HG03139 (cell line): ENCODE measurements around the gene PLPPR2.
"Not testable (repeated sequence)": the region's sequence is repeated elsewhere in the genome, so short reads cannot be mapped to it uniquely, and the experiment has no call there.

ENCODE experiments used
- ATAC-seq: cut with Tn5 transposase; IDR thresholded peaks from one replicate; pipeline ENCODE4 v1.9.1; 2021; ENCODE audit not compliant: unreplicated experiment

PLPPR2 gene

DNA sequence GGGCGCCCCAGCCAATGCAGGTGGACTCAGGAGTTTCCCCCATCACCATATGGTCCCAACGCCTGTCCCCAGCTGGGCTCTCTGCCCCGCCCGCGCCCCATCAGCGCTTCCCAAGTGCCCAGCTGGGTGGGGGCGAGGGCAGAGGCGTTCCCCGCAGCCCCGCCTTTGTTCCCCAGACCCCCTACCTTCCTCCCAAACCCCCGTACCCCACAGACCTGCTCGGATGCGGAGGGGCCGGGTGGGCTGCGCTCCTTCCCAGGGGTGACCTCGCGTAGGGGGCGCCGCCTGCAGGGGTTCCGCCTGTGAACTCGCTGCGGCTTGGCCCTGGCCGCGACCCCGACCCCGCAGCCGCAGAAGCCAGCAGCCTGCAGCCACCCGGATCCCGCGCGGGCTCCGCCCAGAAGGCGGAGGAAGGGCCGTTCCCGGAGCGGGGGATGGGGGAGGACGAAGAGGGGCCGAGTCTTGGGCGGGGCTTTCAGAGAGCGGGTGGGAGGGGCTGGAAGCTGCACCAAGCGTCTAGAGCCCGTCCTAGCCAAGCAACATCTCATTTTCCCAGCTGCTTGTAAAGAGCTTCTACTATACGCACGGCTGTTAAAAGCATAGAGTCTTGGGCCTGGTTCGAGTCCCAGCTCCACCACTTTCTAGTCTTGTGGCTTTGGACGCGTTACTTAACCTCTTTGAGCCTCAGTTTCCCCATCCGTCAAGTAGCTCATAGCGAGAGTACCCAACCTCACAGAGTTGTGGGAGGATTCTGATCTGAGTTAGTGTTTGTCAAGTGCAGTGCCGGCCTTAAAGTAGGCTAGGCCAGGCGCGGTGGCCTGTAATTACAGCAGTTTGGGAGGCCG lies 15.8 kb upstream of the PLPPR2 start, which contains the start of gene RAB3D:
Gene RAB3D (minus strand): TSS at position 404 of the 845 bp plus-strand sequence. CDS start 2,258 bp downstream, outside the sequence.
- no peak for ATAC-seq

DNA sequence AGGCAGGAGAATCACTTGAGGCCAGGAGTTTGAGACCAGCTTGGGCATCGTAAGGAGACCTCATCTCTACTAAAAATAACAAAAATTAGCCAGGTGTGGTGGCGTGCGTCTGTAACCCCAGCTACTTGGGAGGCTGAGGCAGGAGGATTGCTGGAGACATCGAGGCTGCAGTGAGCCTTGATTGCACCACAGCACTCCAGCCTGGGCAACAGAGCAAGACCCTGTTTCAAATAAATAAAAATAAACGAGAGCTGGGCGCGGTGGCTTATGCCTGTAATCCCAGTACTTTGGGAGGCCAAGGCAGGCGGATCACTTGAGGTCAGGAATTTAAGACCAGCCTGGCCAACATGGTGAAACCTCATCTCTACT lies 15.1 kb upstream of the PLPPR2 start:
- not testable (repeated sequence) for ATAC-seq

DNA sequence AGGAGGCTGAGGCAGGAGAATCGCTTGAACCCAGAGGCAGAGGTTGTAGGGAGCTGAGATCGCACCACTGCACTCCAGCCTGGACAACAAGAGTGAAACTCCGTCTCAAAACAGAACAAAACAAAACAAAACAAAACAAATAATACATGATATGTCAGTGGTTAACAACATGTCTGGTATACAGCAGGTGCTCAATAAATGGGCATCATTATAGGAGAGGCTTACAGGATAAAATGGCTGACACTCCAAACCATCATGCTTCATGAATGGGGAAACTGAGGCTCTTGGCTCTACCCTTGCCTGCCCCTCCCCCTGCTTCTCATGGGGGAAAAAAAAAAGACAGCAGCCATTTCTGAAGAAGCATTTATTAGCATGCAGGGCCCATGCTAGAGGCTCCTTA lies 12.8 kb upstream of the PLPPR2 start:
- ATAC-seq: no peak

DNA sequence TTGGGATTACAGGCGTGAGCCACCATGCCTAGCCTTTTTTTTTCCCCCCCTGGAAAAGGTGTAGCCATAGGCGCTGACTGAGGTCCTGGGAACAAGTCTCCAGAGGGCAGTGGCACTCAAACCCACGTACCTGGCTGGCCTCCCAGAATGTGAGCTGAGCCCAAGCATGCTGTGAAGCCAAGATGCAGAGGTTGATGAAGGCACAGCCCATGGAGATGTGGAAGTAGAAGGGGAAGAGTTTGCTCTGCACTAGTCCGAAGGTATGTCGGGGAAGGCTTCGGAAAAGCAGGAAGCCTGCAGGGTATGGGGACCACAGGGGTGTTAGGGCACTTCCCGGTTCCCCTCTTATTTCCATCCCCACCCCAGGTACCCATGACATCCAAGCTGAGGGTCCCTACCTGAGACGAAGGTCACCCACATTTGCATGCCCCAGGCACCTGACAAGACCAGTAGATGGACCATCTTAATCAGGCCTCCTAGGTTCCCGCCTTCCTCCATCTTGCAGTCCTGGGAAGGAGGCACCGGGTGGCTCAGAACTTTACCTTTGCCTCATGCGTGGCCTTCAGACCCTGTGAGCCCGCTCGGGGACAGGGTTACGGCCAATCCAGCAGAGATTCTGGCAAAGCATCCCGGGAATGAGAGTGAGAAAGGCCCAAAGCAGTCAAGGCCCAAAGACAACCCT lies 10.0 kb upstream of the PLPPR2 start:
- ATAC-seq: no peak

DNA sequence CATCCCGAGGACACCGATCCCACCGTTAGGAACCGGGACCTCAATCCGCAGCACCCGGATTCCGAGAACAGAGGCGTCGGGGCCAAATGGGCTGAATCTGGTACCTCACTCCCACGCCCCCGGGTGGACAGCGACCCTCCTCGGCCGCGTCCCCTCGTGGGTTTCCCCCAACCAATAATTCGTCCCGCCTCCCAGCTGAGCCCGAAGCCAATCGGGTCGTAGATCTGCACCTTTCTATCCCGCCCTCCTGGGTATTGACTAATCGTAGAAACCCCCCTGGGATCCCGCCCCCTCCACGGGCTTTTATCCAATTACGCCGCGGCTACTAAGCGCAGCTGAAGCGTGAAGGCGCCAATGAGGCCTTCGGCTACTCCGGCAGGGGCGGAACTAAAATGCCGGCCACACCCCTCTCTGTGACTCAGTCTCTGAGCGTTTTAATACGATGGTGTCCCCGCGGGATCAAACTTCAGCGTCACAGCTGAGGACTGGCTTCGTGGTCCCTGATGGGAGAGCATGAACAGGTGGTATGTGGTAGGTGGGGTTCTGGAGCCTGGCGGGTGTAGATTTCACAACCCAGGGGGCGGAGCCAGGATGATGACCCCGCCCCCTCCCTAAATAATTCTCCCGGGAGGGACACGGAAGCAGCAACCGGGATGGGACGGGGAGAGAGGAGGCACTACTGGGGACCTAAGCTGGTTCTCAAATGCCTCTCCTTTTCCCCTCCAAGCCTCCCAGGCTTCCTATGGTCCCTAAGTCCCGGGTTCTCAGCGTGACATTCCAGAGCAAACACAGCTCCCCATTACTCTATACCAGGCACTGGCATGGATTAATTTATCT lies 8.9 kb upstream of the PLPPR2 start, which contains the start of the genes CCDC159 and TMEM205:
Gene CCDC159 (plus strand): TSS at position 416 of the 837 bp plus-strand sequence. CDS start 88 bp downstream, at position 504.
Gene TMEM205 (minus strand): TSS at position 165 of the 837 bp plus-strand sequence. CDS start 649 bp downstream, outside the sequence.
- peak; percentile 76 for ATAC-seq

DNA sequence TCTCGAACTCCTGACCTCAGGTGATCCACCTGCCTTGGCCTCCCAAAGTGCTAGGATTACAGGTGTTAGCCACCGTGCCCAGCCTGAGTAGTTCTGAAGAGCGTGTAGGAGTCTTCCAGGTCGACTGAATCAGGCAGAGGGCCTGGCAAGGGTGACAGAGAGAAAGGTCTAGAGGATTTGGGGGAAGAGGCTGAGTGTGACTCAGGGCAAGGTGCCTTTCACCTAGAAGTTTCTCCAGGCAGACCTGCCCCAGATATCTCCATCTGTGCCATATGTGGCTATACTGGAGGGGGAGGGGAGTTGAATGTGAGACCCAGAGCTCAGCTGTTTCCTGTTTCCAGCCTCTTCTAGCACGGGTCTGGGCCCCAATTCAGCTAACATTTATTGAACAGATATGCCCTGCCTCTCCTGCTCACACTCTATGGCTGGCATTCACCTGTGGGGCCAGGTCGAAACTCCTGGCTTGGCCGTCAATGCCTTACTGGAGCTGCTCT lies 7.6 kb upstream of the PLPPR2 start:
- no peak for ATAC-seq

DNA sequence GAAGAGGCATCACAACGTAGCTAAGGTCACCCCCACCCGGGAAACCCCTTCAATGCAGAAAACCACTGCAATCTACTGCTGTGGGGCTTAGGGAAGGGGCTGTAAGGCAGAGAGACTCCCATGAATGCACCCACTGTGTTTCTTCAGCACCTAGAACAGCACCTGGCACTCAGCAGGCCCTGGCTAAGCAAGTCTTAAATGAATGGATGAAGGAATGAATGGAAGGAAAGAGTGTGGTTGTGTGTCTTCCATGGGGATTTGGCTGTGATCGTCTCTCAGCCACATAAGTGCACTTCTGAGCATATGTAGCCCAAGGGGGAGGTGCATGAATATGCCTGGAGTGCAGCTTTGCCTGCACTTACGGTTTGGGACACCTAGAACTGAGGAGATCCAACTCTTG lies 6.1 kb upstream of the PLPPR2 start:
- ATAC-seq: no peak

DNA sequence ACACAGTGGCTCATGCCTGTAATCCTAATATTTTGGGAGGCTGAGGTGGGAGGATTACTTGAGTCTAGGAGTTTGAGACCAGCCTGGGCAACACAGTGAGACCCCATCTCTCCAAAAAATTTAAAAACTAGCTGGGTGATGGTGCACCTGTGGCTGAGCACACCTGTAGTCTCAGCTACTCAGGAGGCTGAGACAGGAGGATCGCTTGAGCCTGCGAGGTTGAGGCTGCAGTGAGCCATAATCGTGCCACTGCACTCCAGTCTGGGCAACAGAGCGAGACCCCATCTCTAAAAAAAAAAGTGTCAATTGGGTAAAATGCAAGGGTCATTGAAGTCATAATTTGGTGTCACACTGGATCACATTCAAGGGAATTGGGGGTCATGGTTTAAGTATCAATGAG lies 1.1 kb upstream of the PLPPR2 start:
- ATAC-seq: not testable (repeated sequence)

DNA sequence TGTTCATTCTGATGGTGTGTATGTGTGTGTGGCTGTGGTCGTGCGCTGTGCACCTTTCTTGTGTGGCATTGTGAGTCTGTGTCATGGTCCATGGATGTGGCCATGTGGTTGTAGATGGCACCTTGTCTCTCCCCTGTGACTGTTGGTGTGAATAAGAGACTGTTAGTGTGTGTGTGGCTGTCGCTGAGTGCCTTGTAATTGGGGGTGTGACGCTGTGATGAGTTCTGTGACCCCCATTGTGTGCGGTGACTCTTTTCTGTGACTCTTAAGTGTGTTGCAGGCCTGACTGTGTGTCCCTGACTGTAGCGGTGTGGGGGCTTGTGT lies 804 bp downstream of the PLPPR2 start:
- ATAC-seq: no peak

DNA sequence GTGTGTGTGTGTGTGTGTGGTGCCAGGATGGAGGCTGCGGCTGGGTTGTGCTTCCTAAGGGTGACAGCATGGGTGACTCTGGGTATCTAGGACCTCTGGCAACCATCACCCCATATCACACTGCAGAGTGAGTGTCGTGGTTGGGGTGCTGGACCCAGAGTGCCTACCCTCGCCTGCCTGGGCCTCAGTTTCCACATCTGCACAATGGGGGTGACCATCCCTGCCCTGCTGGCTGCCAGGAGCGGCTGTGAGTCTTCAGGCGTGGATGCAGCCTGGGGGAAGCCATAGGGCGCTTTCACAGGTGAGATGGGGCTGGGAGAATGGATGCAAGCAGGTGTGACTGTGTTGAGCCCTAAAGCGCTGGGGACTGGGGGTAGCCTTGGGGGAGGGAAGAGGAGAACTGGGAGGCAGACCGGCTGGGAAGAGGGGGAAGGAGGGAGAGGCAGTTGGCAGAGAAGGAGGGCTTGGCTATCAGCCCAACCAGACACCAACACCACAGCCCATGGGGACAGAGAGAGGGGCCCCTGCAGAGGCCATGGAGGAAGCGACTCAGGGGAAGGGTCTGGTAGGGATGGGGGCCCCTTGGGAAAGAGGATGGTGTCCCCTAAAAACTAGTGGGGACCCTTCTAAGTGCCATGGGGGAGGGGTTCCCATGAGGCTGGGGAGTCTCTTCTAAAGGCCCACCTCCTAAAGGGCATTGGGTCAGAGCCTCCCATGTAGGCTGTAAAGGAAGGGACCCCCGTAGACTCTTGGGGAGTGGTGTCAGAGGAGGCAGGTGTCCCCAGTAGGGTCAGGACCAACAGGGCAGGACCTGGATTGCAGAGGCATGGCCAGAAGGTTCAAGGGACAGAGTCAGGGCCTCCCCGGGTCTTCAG lies 1.7 kb downstream of the PLPPR2 start:
- no peak for ATAC-seq

DNA sequence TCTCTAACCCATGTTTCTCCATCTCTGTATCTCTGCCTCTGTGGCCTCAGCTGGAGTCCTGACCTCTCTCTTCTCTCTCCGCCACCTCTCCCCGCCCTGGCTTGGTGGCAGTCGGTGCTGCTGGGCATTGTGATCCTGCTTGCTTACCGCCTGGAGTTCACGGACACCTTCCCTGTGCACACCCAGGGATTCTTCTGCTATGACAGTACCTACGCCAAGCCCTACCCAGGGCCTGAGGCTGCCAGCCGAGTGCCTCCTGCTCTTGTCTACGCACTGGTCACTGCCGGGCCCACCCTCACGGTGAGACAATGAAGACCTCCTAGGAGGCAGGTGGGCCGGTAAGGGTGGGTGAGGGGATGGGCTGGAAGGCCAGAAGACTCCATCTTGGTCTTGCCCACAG lies 4.2 kb downstream of the PLPPR2 start:
- no peak for ATAC-seq

DNA sequence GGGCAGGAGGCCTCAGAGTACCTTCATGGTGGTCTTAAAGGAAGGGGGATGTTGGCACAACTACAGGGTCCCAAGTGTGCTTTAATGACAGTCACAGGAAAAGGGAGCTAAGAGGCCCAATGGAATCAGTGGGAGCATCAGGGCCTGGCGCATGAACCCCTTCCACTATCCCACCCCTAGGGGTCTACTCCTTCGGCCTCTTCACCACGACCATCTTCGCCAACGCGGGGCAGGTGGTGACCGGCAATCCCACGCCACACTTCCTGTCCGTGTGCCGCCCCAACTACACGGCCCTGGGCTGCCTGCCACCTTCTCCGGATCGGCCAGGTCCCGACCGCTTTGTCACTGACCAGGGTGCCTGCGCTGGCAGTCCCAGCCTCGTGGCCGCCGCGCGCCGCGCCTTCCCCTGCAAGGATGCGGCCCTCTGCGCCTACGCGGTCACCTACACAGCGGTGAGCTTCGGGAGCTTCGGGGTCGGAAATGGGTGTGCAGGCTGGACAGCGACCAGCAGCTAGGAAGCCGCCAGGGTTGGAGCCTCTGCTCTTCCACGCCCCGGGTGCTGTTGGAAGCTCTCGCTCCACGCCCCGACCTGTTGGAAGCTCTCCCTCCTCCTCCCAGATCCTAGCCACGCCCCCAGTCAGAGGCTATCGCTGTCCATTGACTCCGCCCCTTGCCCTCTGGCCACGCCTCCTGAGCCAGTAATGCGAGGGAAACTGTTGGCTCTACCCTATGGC lies 6.0 kb downstream of the PLPPR2 start:
- ATAC-seq: no peak

DNA sequence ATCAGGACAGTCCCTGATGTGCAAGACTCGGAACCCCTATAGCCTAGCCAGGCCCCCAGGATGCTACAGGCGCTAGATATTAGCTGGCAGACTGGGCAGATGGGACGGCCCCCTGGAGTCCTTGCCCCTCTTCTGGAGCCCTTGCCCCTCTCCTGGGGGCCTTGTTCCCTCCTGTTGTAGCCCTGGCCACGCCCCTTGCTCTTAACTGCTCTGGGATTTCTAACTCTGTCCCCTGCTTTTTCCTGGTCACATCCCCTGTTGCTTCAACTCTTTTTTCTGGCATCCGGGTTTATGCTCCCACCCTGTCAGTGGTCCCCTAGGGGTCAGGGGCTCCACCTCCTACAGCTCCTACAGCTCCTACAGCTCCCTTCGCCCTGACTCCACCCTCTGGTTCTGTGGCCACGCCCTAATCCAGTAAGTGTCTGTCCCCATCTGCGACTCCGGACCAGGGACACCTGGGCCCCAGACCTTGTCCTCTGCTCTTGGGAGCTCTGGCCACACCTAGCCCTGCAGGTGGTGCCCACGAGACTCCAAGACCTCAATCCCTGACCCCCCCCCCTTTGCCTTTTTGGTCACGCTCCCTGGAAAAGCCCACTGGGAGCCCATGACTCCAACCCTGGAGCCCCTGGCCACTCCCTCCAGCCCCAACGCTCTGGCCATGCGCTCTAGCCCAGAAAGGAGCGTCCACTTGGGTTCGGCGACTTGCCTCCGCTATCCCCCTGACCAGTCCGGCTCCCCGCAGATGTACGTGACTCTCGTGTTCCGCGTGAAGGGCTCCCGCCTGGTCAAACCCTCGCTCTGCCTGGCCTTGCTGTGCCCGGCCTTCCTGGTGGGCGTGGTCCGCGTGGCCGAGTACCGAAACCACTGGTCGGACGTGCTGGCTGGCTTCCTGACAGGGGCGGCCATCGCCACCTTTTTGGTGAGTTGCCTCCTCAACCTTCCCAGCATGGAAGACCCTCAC lies 6.8 kb downstream of the PLPPR2 start:
- no peak for ATAC-seq

DNA sequence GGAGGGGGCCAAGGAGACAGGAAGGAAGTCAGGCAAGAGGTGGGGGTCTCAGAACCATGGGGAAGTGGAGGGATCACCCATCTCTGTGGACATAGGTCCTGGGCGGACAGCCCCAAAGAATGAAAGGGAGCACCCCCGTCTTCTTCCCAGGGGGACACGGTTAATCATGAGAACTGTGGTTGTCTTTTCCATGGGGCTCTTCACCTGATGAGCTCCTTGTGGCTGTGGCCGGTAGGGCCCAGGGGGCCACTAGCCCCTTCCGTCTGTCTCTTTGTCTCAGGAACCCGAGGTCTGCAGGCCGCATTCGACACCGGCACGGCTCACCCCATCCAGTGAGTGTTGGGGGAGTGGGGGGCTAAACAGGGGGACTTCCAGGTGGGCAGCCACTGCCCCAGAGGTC lies 8.6 kb downstream of the PLPPR2 start:
- ATAC-seq: no peak

DNA sequence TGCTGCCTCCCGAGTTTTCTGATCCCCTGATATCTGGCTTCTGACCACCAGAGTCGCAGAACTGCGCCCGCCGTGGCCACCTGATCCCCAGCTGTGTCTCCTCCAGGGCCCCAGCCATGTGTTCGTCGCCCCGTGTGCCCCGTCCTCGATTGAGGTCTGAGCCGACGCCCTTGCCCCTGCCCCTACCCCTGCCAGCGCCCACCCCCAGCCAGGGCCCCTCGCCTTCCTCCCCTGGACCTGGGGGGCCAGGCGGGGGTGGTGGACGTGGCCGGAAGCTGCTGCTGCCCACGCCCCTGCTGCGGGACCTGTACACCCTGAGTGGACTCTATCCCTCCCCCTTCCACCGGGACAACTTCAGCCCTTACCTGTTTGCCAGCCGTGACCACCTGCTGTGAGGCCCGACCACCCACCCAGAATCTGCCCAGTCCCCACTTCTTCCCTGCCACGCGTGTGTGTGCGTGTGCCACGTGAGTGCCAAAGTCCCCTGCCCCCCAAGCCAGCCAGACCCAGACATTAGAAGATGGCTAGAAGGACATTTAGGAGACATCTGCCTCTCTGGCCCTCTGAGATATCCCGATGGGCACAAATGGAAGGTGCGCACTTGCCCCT lies 9.2 kb downstream of the PLPPR2 start:
- no peak for ATAC-seq

DNA sequence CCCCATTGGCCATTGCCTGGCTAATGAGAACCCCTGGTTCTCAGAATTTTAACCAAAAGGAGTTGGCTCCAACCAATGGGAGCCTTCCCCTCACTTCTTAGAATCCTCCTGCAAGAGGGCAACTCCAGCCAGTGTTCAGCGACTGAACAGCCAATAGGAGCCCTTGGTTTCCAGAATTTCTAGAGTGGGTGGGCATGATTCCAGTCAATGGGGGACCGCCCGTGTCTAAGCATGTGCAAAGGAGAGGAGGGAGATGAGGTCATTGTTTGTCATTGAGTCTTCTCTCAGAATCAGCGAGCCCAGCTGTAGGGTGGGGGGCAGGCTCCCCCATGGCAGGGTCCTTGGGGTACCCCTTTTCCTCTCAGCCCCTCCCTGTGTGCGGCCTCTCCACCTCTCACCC lies 9.7 kb downstream of the PLPPR2 start:
- no peak for ATAC-seq

DNA sequence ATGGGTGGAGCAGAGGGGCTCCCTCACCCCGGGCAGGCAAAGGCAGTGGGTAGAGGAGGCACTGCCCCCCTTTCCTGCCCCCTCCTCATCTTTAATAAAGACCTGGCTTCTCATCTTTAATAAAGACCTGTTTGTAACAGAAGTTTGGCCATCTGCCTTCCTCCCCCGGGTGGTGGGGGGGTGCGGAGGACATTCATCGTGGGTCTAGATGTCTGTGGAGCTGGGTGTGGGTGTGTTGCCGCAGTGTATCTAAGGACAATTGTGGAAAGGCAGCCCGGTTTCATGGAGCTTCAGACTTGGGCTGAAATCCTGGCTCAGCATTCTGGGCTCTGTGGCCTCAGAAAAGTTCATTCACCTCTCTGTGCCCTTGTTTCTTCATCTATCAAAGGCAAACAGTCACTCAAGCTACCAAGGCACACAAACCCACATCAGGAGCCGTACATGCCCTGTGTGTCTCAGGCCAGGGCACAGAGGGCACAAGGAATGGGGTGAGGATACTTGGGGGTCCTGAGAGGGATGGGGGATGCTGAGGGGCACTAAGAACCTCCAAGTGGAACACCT lies 10.4 kb downstream of the PLPPR2 start:
- no peak for ATAC-seq

DNA sequence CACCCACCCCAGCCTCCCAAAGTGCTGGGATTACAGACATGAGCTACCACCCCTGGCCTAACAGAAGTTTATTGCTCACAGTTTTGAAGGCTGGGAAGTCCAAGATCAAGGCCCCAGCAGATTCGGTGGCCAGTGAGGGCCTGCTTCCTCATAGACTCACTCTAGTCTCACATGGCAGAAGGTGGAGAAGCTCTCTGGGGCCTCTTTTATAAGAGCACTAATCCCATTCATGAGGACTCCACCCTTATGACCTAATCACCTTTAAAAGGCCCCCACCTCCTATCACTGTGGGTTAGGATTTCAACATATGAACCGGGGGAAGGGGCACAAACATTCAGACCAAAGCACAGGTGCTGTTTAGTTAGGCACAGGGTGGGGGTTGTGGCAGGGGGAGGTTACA lies 12.3 kb downstream of the PLPPR2 start:
- no peak for ATAC-seq
